ENCODE results near the gene SCIMP. TPM values are rescaled to one million over a fixed set of nuclear protein-coding genes. Genes with fewer than 3 reads are reported as not detected.

Gene SCIMP
- total and polyA plus RNA-seq, 2 donors (not counting 1 experiment from before 2014, with no cell fraction given) = 87.4 to 98.5 TPM

- Mint-ChIP-seq H3K4me1 (peaks cover 72% of the 10 kb centered on the region), H3K4me3 (peak overlapping the region; percentile 45), H3K27ac (peak overlapping the region; percentile 93), H3K9me3 (ENCODE audit: insufficient read depth) (no peaks in the 10 kb centered on the region), H3K27me3 (no peaks in the 10 kb centered on the region)
- TF ChIP-seq EZH2 (IDR thresholded peaks at IDR 0.05; ENCODE audit: borderline replicate concordance, insufficient read depth, low read depth, low read length, poor library complexity, severe bottlenecking) = no peak
- TF ChIP-seq CTCF (IDR thresholded peaks at IDR 0.05) = no peak
- Histone ChIP-seq H3K27me3 (replicated peaks in 1 of 4; ENCODE audit: control extremely low read depth in 1 of 4, control insufficient read depth in 3 of 4, insufficient read depth in 4 of 4, low read length in 3 of 4) (no peaks in the 10 kb centered on the region), H3K4me3 (ENCODE audit: control extremely low read depth in 1 of 5, extremely low read depth in 1 of 5, insufficient read depth in 1 of 5, low read depth in 2 of 5, low read length in 4 of 5) (no peak overlapping the region), H3K4me2 (replicated peaks; ENCODE audit: low read depth, low read length, poor library complexity, severe bottlenecking) (peak overlapping the region; percentile 49), H3K36me3 (replicated peaks in 1 of 2; ENCODE audit: control extremely low read depth in 1 of 2, control insufficient read depth in 1 of 2, extremely low read depth in 1 of 2, insufficient read depth in 2 of 2, low read length in 1 of 2) (peaks cover 0 to 3% of the 10 kb centered on the region in 2 experiments), H3K4me1 (ENCODE audit: control insufficient read depth in 2 of 2, insufficient read depth in 2 of 2, low read length in 2 of 2) (peaks cover 71 to 92% of the 10 kb centered on the region in 2 donors), H3K9me3 (ENCODE audit: control extremely low read depth in 1 of 3, control insufficient read depth in 2 of 3, insufficient read depth in 1 of 3, low read length in 2 of 3) (peaks cover 0 to 10% (median 7%) of the 10 kb centered on the region in 3 donors), H3K9ac (ENCODE audit: low read length) (no peak overlapping the region), H2AFZ (ENCODE audit: insufficient read depth, low read depth, low read length, poor library complexity, severe bottlenecking) (peak overlapping the region; percentile 0), H3K79me2 (ENCODE audit: control insufficient read depth, insufficient read depth, low read length) (peaks cover 45% of the 10 kb centered on the region), H3K27ac (ENCODE audit: low read length in 2 of 2) (peak overlapping the region; percentile 72 to 80), H4K20me1 (ENCODE audit: control insufficient read depth, insufficient read depth, low read length, poor library complexity, severe bottlenecking) (no peaks in the 10 kb centered on the region)
- ATAC-seq (ENCODE audit: low read depth) (no peak), DNase-seq (peak; percentile 32)
- WGBS (ENCODE audit: insufficient coverage) = 36% methylated on average over 1 of the region's 4 CpGs
- intact Hi-C loops (cut with micrococcal nuclease) = loop anchor here (5.0 kb wide), 1 partner anchor 126 kb away; the partner anchor contains the start of gene ZNF232
- POLR2A ChIA-PET = interaction anchor here (0.7 to 5.9 kb wide), 6 partner anchors 11 to 69 kb away, joined by 3 to 39 read pairs (median 3); no protein-coding TSS in a partner anchor
- CTCF ChIA-PET = interaction anchor here (0.7 to 18.3 kb wide), 10 partner anchors 11 to 69 kb away, joined by 3 to 303 read pairs (median 6); partner anchors contain the start of gene ZNF594
Observed at GRCh38 chr17:5238333-5238732, 3.7 kb upstream of the SCIMP start.

DNA sequence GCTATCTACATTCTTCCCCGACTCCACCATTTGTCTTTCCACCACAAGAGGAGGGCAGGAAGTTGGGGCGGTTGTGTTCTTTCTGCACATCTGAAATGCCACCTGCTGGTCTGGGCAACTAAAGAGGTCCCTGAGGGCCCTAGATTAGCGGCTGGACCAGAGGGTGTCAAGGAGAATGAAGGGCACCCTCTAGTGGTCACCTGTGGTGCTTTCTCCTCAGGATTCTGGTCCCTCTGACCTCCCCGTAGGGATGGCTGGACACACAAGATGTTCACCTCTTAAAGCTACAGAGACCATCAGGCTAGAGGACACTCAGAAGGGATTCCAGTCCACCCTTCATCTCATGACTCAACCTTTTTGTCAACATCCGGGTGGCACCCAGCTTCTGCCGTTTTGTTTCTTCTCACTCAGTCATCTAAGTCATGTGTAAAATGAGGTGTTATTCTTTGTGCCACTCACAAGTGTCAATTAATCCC lies 2.9 kb upstream of the SCIMP start:
- Histone ChIP-seq H3K9me3 (ENCODE audit: control extremely low read depth in 1 of 3, control insufficient read depth in 2 of 3, insufficient read depth in 1 of 3, low read length in 2 of 3) (peaks cover 0 to 10% (median 7%) of the 10 kb centered on the region in 3 donors), H4K20me1 (ENCODE audit: control insufficient read depth, insufficient read depth, low read length, poor library complexity, severe bottlenecking) (no peaks in the 10 kb centered on the region), H3K4me3 (ENCODE audit: control extremely low read depth in 1 of 5, extremely low read depth in 1 of 5, insufficient read depth in 1 of 5, low read depth in 2 of 5, low read length in 4 of 5) (peak overlapping the region in 1 of 5 experiments; percentile 6), H3K79me2 (ENCODE audit: control insufficient read depth, insufficient read depth, low read length) (peaks cover 53% of the 10 kb centered on the region), H3K27me3 (replicated peaks in 1 of 4; ENCODE audit: control extremely low read depth in 1 of 4, control insufficient read depth in 3 of 4, insufficient read depth in 4 of 4, low read length in 3 of 4) (no peaks in the 10 kb centered on the region), H3K9ac (ENCODE audit: low read length) (no peak overlapping the region), H3K27ac (ENCODE audit: low read length in 2 of 2) (peak overlapping the region; percentile 72 to 80), H2AFZ (ENCODE audit: insufficient read depth, low read depth, low read length, poor library complexity, severe bottlenecking) (peak overlapping the region; percentile 23), H3K4me1 (ENCODE audit: control insufficient read depth in 2 of 2, insufficient read depth in 2 of 2, low read length in 2 of 2) (peaks cover 71 to 92% of the 10 kb centered on the region in 2 donors), H3K36me3 (replicated peaks in 1 of 2; ENCODE audit: control extremely low read depth in 1 of 2, control insufficient read depth in 1 of 2, extremely low read depth in 1 of 2, insufficient read depth in 2 of 2, low read length in 1 of 2) (peaks cover 0 to 3% of the 10 kb centered on the region in 2 experiments), H3K4me2 (replicated peaks; ENCODE audit: low read depth, low read length, poor library complexity, severe bottlenecking) (peak overlapping the region; percentile 49)
- H3K4me3 Mint-ChIP-seq = peak overlapping the region; percentile 65
- H3K4me1 Mint-ChIP-seq = peaks cover 73% of the 10 kb centered on the region
- TF ChIP-seq EZH2 (IDR thresholded peaks at IDR 0.05; ENCODE audit: borderline replicate concordance, insufficient read depth, low read depth, low read length, poor library complexity, severe bottlenecking) (no peak), CTCF (IDR thresholded peaks at IDR 0.05) (peak; percentile 55)
- CTCF ChIA-PET = interaction anchor here (0.6 to 18.3 kb wide), 12 partner anchors 11 to 70 kb away, joined by 3 to 303 read pairs (median 5); partner anchors contain the start of gene ZNF594
- intact Hi-C loops (cut with micrococcal nuclease) = loop anchor here (1.0 to 5.0 kb wide), 3 partner anchors 40 to 125 kb away; partner anchors contain the start of genes ZNF232 and ZNF594
- POLR2A ChIA-PET = interaction anchor here (0.5 to 5.9 kb wide), 8 partner anchors 10 to 70 kb away, joined by 3 to 39 read pairs (median 3); no protein-coding TSS in a partner anchor
- DNase-seq (peak; percentile 71), ATAC-seq (ENCODE audit: low read depth) (peak; percentile 20)
- peak overlapping the region; percentile 90 for H3K27ac Mint-ChIP-seq
- no peaks in the 10 kb centered on the region for H3K27me3 Mint-ChIP-seq
- H3K9me3 Mint-ChIP-seq (ENCODE audit: insufficient read depth) = no peaks in the 10 kb centered on the region
- 0% methylated on average over 2 of the region's 6 CpGs for WGBS (ENCODE audit: insufficient coverage)
